ENCODE measurements around the gene DCC. TPM values are rescaled to one million over a fixed set of nuclear protein-coding genes. Genes with fewer than 3 reads are reported as not detected.

DCC gene
- total RNA-seq, 4 donors from 2014 or later = 0.94 TPM; not detected in 3

GRCh38 chr18:52553441-52553840 is 213.4 kb downstream of the DCC start:
- TF ChIP-seq, protein P1, sequence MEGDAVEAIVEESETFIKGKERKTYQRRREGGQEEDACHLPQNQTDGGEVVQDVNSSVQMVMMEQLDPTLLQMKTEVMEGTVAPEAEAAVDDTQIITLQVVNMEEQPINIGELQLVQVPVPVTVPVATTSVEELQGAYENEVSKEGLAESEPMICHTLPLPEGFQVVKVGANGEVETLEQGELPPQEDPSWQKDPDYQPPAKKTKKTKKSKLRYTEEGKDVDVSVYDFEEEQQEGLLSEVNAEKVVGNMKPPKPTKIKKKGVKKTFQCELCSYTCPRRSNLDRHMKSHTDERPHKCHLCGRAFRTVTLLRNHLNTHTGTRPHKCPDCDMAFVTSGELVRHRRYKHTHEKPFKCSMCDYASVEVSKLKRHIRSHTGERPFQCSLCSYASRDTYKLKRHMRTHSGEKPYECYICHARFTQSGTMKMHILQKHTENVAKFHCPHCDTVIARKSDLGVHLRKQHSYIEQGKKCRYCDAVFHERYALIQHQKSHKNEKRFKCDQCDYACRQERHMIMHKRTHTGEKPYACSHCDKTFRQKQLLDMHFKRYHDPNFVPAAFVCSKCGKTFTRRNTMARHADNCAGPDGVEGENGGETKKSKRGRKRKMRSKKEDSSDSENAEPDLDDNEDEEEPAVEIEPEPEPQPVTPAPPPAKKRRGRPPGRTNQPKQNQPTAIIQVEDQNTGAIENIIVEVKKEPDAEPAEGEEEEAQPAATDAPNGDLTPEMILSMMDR (IDR thresholded peaks at IDR 0.05) = no peak
- TF ChIP-seq POLR2A (IDR thresholded peaks at IDR 0.05) = no peak
- intact Hi-C loops (cut with DNase I) = no loop called here
- no peak for DNase-seq
- 83 to 88% methylated on average over 1 of the region's 1 CpG for WGBS, 2 donors
- H3K4me1 ChIP-seq = no peaks in the 10 kb centered on the region
- no peaks in the 10 kb centered on the region for H3K36me3 ChIP-seq
- no peak overlapping the region for H3K27ac ChIP-seq
- no peaks in the 10 kb centered on the region for H3K9me3 ChIP-seq
- no peak overlapping the region for H3K4me3 ChIP-seq (replicated peaks in 1 of 3)
- no peaks in the 10 kb centered on the region for H3K27me3 ChIP-seq

DNA sequence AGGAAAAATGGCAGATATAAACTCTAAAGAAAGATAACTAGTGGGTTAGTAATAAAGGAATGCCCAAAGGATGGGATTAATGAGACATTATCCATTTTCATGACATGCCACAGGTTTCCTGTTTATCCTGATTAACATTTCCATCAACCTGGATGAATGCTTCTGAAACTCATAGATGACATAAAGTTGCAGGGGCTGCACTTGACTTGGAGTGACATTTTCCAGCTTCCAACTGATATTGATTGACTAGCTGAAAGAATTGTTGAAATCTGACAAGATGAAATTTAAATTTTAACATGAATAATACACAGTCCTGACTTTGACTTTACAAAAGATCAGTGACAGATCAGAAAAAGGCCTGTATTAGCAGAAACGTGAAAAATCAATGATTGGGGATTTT is 214.2 kb downstream of the DCC start:
- WGBS, 2 donors = 52 to 63% methylated on average over 1 of the region's 1 CpG
- intact Hi-C loops (cut with DNase I) = no loop called here
- no peaks in the 10 kb centered on the region for H3K27me3 ChIP-seq
- no peaks in the 10 kb centered on the region for H3K36me3 ChIP-seq
- no peaks in the 10 kb centered on the region for H3K9me3 ChIP-seq
- H3K27ac ChIP-seq = no peak overlapping the region
- no peak for DNase-seq
- H3K4me3 ChIP-seq (replicated peaks in 1 of 3) = no peak overlapping the region
- TF ChIP-seq POLR2A (IDR thresholded peaks at IDR 0.05) = no peak
- TF ChIP-seq, protein P1 (IDR thresholded peaks at IDR 0.05) = no peak
- no peaks in the 10 kb centered on the region for H3K4me1 ChIP-seq

GRCh38 chr18:52567360-52567759 is 227.4 kb downstream of the DCC start:
- intact Hi-C loops (cut with DNase I) = no loop called here
- WGBS, 2 donors = 68 to 72% methylated on average over 4 of the region's 4 CpGs
- no peaks in the 10 kb centered on the region for H3K27me3 ChIP-seq
- no peaks in the 10 kb centered on the region for H3K4me1 ChIP-seq
- H3K36me3 ChIP-seq = no peaks in the 10 kb centered on the region
- TF ChIP-seq POLR2A (IDR thresholded peaks at IDR 0.05) = no peak
- TF ChIP-seq, protein P1 (IDR thresholded peaks at IDR 0.05) = no peak
- no peak for DNase-seq
- H3K27ac ChIP-seq = no peak overlapping the region
- no peak overlapping the region for H3K4me3 ChIP-seq (replicated peaks in 1 of 3)
- no peaks in the 10 kb centered on the region for H3K9me3 ChIP-seq

- Histone ChIP-seq H3K27me3 (no peaks in the 10 kb centered on the region), H3K27ac (no peak overlapping the region), H3K9me3 (no peaks in the 10 kb centered on the region), H3K4me3 (replicated peaks in 1 of 3) (no peak overlapping the region), H3K4me1 (no peaks in the 10 kb centered on the region), H3K36me3 (no peaks in the 10 kb centered on the region)
- intact Hi-C loops (cut with DNase I) = no loop called here
- TF ChIP-seq POLR2A (IDR thresholded peaks at IDR 0.05) = no peak
- TF ChIP-seq, protein P1 (IDR thresholded peaks at IDR 0.05) = no peak
- DNase-seq = no peak
- WGBS, 2 donors = 82% methylated on average over 1 of the region's 1 CpG
Measured at GRCh38 chr18:52569492-52569891, 229.5 kb downstream of the DCC start.

- Histone ChIP-seq H3K27me3 (no peaks in the 10 kb centered on the region), H3K27ac (no peak overlapping the region), H3K9me3 (no peaks in the 10 kb centered on the region), H3K36me3 (no peaks in the 10 kb centered on the region), H3K4me1 (no peaks in the 10 kb centered on the region), H3K4me3 (replicated peaks in 1 of 3) (no peak overlapping the region)
- TF ChIP-seq POLR2A (IDR thresholded peaks at IDR 0.05) = no peak
- TF ChIP-seq, protein P1 (IDR thresholded peaks at IDR 0.05) = no peak
- WGBS, 2 donors = 55 to 57% methylated on average over 2 of the region's 2 CpGs
- intact Hi-C loops (cut with DNase I) = no loop called here
- DNase-seq = no peak
Measured at GRCh38 chr18:52570975-52571374, 231.0 kb downstream of the DCC start.

Measured in thyroid gland (tissue), 4 donors.